Activated T-cell treated with anti-CD3 and anti-CD28 coated beads for 24 hours (primary cell): ENCODE measurements around the gene HCRTR2.
"Not testable (repeated sequence)": the region's sequence is repeated elsewhere in the genome, so short reads cannot be mapped to it uniquely, and the experiment has no call there.

Experiments
- DNase-seq: peaks from one replicate; pipeline ENCODE4 v3.0.0-alpha.2; 2020; ENCODE audit warnings: low read depth

Gene HCRTR2

GRCh38 chr6:55212156-55212555, 37.8 kb downstream of the HCRTR2 start:
- no peak for DNase-seq

GRCh38 chr6:55220961-55221360, 46.6 kb downstream of the HCRTR2 start:
- no peak for DNase-seq

- DNase-seq, result no peak
These were observed 53.5 kb downstream of the HCRTR2 start for GRCh38 chr6:55227862-55228261.

- no peak for DNase-seq
These were observed 64.8 kb downstream of the HCRTR2 start for GRCh38 chr6:55239099-55239498.

GRCh38 chr6:55240975-55241605, 66.8 kb downstream of the HCRTR2 start:
- not testable (repeated sequence) for DNase-seq

GRCh38 chr6:55250400-55250799, 76.1 kb downstream of the HCRTR2 start:
- no peak for DNase-seq

GRCh38 chr6:55255113-55255512, 80.8 kb downstream of the HCRTR2 start:
- DNase-seq, result no peak

- DNase-seq, result no peak
These were observed 85.9 kb downstream of the HCRTR2 start for GRCh38 chr6:55260181-55260580.

- no peak for DNase-seq
These were observed 91.2 kb downstream of the HCRTR2 start for GRCh38 chr6:55265409-55266114.

- DNase-seq, result no peak
These were observed 92.6 kb downstream of the HCRTR2 start for GRCh38 chr6:55266896-55267295.

GRCh38 chr6:55276745-55277530, 102.6 kb downstream of the HCRTR2 start:
- DNase-seq, result no peak

- DNase-seq, result no peak
These were observed 103.3 kb downstream of the HCRTR2 start for GRCh38 chr6:55277646-55278045.

- no peak for DNase-seq
These were observed 106.9 kb downstream of the HCRTR2 start for GRCh38 chr6:55281215-55281614.

- DNase-seq, result no peak
These were observed 107.8 kb downstream of the HCRTR2 start for GRCh38 chr6:55282115-55282514.

GRCh38 chr6:55286824-55287223, 112.5 kb downstream of the HCRTR2 start:
- no peak for DNase-seq

- DNase-seq, result no peak
These were observed 116.4 kb downstream of the HCRTR2 start for GRCh38 chr6:55290736-55291135.

GRCh38 chr6:55293116-55293515, 118.8 kb downstream of the HCRTR2 start:
- no peak for DNase-seq

GRCh38 chr6:55297214-55297613, 122.9 kb downstream of the HCRTR2 start:
- DNase-seq, result not testable (repeated sequence)

- DNase-seq, result no peak
These were observed 125.1 kb downstream of the HCRTR2 start for GRCh38 chr6:55299286-55299985.

- no peak for DNase-seq
These were observed 130.4 kb downstream of the HCRTR2 start for GRCh38 chr6:55304747-55305146.

- no peak for DNase-seq
These were observed 145.8 kb downstream of the HCRTR2 start for GRCh38 chr6:55319961-55320695.

GRCh38 chr6:55320696-55321086, 146.4 kb downstream of the HCRTR2 start:
- no peak for DNase-seq
